Measurements from ENCODE around the gene MS4A4E. TPM values are rescaled to one million over a fixed set of nuclear protein-coding genes. Genes with fewer than 3 reads are reported as not detected.
"Not testable (repeated sequence)": the region's sequence is repeated elsewhere in the genome, so short reads cannot be mapped to it uniquely, and the experiment has no call there.

The MS4A4E gene
- total RNA-seq, 1 experiment from 2014 or later = not detected

DNA sequence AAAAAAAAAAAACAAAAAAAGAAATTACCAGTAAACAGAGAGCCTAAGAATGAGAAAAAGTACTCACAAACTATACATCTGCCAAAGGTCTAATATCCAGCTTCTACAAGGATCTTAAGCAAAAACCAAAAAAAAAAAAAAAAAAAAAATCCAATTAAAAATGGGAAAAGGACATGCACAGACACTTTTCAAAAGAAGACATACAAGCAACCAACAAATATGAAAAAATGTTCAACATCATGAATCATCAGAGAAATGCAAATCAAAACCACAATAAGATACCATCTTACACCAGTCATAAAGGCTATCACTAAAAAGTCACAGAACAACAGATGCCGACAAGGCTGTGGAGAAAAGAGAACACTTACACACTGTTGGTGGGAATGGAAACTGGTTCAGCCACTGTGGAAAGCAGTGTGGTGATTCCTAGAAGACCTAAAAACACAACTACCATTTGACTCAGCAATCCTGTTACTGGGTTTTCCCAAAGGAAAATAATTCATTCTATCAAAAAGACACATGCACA is 78.3 kb downstream of the MS4A4E start:
- no peaks in the 10 kb centered on the region for H3K9me3 ChIP-seq (ENCODE audit: low read length)
- H4K20me1 ChIP-seq (ENCODE audit: insufficient read depth, low read depth, low read length) = no peaks in the 10 kb centered on the region
- no peak overlapping the region for H3K4me2 ChIP-seq (ENCODE audit: low read depth, low read length, poor library complexity, severe bottlenecking)
- no peak overlapping the region for H3K9ac ChIP-seq (ENCODE audit: low read length)
- no peaks in the 10 kb centered on the region for H3K79me2 ChIP-seq (ENCODE audit: low read length)
- no peaks in the 10 kb centered on the region for H3K9me2 ChIP-seq (replicated peaks; ENCODE audit: insufficient read depth, low read length)
- no peak overlapping the region for H3K4me3 ChIP-seq (ENCODE audit: low read length)
- no peaks in the 10 kb centered on the region for H3K27me3 ChIP-seq (ENCODE audit: low read length)
- no peaks in the 10 kb centered on the region for H3K36me3 ChIP-seq (ENCODE audit: insufficient read depth, low read length)
- no peaks in the 10 kb centered on the region for H3K4me1 ChIP-seq (ENCODE audit: low read length)
- no peak overlapping the region for H2AFZ ChIP-seq (ENCODE audit: low read length)
- no peak overlapping the region for H3K27ac ChIP-seq (ENCODE audit: low read length)
- DNase-seq = no peak

DNA sequence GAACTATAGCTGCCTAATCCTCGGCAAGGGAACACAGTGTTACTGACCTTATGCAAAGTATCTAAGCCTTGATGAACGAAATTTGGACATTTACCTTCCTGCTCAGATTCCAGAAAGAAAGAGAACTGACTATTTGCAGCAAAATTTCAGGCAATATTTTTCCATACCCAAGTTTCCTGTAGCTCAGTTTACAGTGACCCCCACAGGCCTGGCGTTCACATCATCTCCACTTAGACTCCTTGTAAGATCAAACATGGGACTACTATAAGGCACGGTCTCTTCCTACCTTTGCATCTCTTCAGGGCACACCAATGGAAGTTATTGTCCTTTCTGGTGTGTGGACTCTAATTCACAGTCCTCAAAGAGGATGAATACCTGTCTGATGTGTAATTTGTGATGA is 81.2 kb downstream of the MS4A4E start:
- Histone ChIP-seq H3K9ac (ENCODE audit: low read length) (no peak overlapping the region), H3K9me3 (ENCODE audit: low read length) (no peaks in the 10 kb centered on the region), H3K4me2 (ENCODE audit: low read depth, low read length, poor library complexity, severe bottlenecking) (no peak overlapping the region), H3K27ac (ENCODE audit: low read length) (no peak overlapping the region), H2AFZ (ENCODE audit: low read length) (no peak overlapping the region), H4K20me1 (ENCODE audit: insufficient read depth, low read depth, low read length) (no peaks in the 10 kb centered on the region), H3K36me3 (ENCODE audit: insufficient read depth, low read length) (no peaks in the 10 kb centered on the region), H3K9me2 (replicated peaks; ENCODE audit: insufficient read depth, low read length) (no peaks in the 10 kb centered on the region), H3K27me3 (ENCODE audit: low read length) (no peaks in the 10 kb centered on the region), H3K4me3 (ENCODE audit: low read length) (no peak overlapping the region), H3K79me2 (ENCODE audit: low read length) (no peaks in the 10 kb centered on the region), H3K4me1 (ENCODE audit: low read length) (no peaks in the 10 kb centered on the region)
- DNase-seq = no peak

DNA sequence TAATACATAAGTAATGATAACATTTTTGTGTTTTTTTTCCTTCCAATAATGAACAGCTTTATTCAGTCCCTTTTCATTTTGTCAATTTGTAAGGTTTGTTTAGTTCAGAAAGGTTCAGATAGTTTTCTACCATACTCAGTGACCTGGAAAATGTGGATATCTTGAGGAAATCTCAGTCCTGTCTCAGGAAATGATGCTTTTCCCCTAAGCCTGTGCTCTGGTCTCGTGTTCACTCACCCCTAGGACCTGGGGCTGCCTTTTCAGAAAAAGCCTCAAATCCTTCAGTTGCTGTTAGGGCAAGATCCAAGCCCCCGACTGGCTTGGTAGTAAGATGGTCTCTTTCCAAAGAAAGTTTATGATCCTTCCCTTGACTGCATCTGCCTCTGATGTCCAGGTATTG is 81.8 kb downstream of the MS4A4E start:
- Histone ChIP-seq H4K20me1 (ENCODE audit: insufficient read depth, low read depth, low read length) (no peaks in the 10 kb centered on the region), H3K9me3 (ENCODE audit: low read length) (no peaks in the 10 kb centered on the region), H3K4me2 (ENCODE audit: low read depth, low read length, poor library complexity, severe bottlenecking) (no peak overlapping the region), H3K4me3 (ENCODE audit: low read length) (no peak overlapping the region), H3K27me3 (ENCODE audit: low read length) (no peaks in the 10 kb centered on the region), H3K36me3 (ENCODE audit: insufficient read depth, low read length) (no peaks in the 10 kb centered on the region), H3K9ac (ENCODE audit: low read length) (no peak overlapping the region), H2AFZ (ENCODE audit: low read length) (no peak overlapping the region), H3K79me2 (ENCODE audit: low read length) (no peaks in the 10 kb centered on the region), H3K9me2 (replicated peaks; ENCODE audit: insufficient read depth, low read length) (no peaks in the 10 kb centered on the region), H3K4me1 (ENCODE audit: low read length) (no peaks in the 10 kb centered on the region), H3K27ac (ENCODE audit: low read length) (no peak overlapping the region)
- DNase-seq = no peak

DNA sequence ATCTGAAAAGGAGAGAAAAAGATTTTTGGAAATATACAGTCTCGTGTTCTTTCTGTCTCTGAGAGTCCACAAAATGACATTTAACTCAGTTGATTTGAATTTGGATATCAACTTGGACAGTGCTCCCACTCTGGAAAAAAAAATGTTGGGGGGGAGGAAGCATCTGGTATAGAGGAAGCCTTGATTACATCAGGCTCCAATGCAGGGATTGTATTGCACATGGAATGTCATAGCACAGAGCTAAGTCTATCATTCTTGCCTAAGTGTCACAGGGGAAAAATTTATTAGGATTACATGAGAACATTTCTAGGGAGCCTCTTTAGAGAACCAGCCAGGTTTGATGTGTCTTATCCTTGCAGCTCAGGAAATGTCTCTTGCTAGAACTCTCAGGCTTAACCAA is 83.1 kb downstream of the MS4A4E start:
- H3K4me2 ChIP-seq (ENCODE audit: low read depth, low read length, poor library complexity, severe bottlenecking) = no peak overlapping the region
- H3K9me2 ChIP-seq (replicated peaks; ENCODE audit: insufficient read depth, low read length) = no peaks in the 10 kb centered on the region
- H3K36me3 ChIP-seq (ENCODE audit: insufficient read depth, low read length) = no peaks in the 10 kb centered on the region
- H3K9ac ChIP-seq (ENCODE audit: low read length) = no peak overlapping the region
- no peak for DNase-seq
- H3K4me3 ChIP-seq (ENCODE audit: low read length) = no peak overlapping the region
- no peaks in the 10 kb centered on the region for H3K4me1 ChIP-seq (ENCODE audit: low read length)
- no peaks in the 10 kb centered on the region for H4K20me1 ChIP-seq (ENCODE audit: insufficient read depth, low read depth, low read length)
- no peaks in the 10 kb centered on the region for H3K79me2 ChIP-seq (ENCODE audit: low read length)
- no peaks in the 10 kb centered on the region for H3K9me3 ChIP-seq (ENCODE audit: low read length)
- H3K27me3 ChIP-seq (ENCODE audit: low read length) = no peaks in the 10 kb centered on the region
- H2AFZ ChIP-seq (ENCODE audit: low read length) = no peak overlapping the region
- no peak overlapping the region for H3K27ac ChIP-seq (ENCODE audit: low read length)

DNA sequence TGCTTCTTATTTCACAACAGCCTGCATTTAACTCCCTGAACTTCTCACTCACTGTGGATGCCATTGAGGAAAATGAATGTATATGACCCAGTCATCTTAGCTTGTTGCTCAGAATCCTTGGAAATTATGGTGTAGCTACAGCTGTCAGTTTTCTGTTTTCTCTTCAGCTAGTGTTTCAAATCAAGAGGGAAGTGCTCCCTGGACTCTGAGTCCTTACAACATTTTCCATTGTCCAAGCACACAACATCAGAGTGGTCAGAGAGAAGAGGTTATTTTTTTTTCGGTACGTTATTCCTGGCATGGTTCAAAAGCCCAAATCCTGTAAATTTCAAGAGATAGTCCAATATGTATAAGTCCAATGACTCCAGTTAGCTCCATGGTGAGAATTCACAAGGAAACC is 83.7 kb downstream of the MS4A4E start:
- no peak overlapping the region for H3K27ac ChIP-seq (ENCODE audit: low read length)
- H3K4me2 ChIP-seq (ENCODE audit: low read depth, low read length, poor library complexity, severe bottlenecking) = no peak overlapping the region
- H3K79me2 ChIP-seq (ENCODE audit: low read length) = no peaks in the 10 kb centered on the region
- no peaks in the 10 kb centered on the region for H3K9me3 ChIP-seq (ENCODE audit: low read length)
- H3K27me3 ChIP-seq (ENCODE audit: low read length) = no peaks in the 10 kb centered on the region
- H3K4me3 ChIP-seq (ENCODE audit: low read length) = no peak overlapping the region
- DNase-seq = no peak
- no peak overlapping the region for H2AFZ ChIP-seq (ENCODE audit: low read length)
- no peaks in the 10 kb centered on the region for H3K9me2 ChIP-seq (replicated peaks; ENCODE audit: insufficient read depth, low read length)
- H4K20me1 ChIP-seq (ENCODE audit: insufficient read depth, low read depth, low read length) = no peaks in the 10 kb centered on the region
- no peaks in the 10 kb centered on the region for H3K4me1 ChIP-seq (ENCODE audit: low read length)
- no peak overlapping the region for H3K9ac ChIP-seq (ENCODE audit: low read length)
- H3K36me3 ChIP-seq (ENCODE audit: insufficient read depth, low read length) = no peaks in the 10 kb centered on the region

DNA sequence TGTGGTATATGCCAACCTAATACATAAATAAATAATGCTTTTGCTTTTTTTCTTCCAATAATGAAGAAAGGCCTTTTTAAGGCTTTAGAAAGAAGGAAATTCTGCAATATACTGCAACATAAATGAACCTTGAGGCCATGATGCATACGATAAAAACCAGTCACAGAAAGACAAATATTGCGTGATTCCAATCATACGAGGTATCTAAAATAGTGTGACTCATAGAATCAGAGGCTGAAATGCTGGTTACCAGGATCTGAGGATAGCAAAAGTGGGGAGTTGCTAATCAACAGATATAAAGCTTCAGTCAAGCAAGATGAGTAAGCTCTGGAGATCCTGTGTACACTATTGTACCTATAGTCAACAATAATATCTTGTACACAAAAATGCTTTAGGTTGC is 84.3 kb downstream of the MS4A4E start:
- Histone ChIP-seq H3K27ac (ENCODE audit: low read length) (no peak overlapping the region), H3K79me2 (ENCODE audit: low read length) (no peaks in the 10 kb centered on the region), H3K36me3 (ENCODE audit: insufficient read depth, low read length) (no peaks in the 10 kb centered on the region), H3K9ac (ENCODE audit: low read length) (no peak overlapping the region), H3K27me3 (ENCODE audit: low read length) (no peaks in the 10 kb centered on the region), H3K9me3 (ENCODE audit: low read length) (no peaks in the 10 kb centered on the region), H2AFZ (ENCODE audit: low read length) (no peak overlapping the region), H3K4me1 (ENCODE audit: low read length) (no peaks in the 10 kb centered on the region), H3K4me2 (ENCODE audit: low read depth, low read length, poor library complexity, severe bottlenecking) (no peak overlapping the region), H3K9me2 (replicated peaks; ENCODE audit: insufficient read depth, low read length) (no peaks in the 10 kb centered on the region), H4K20me1 (ENCODE audit: insufficient read depth, low read depth, low read length) (no peaks in the 10 kb centered on the region), H3K4me3 (ENCODE audit: low read length) (no peak overlapping the region)
- no peak for DNase-seq

DNA sequence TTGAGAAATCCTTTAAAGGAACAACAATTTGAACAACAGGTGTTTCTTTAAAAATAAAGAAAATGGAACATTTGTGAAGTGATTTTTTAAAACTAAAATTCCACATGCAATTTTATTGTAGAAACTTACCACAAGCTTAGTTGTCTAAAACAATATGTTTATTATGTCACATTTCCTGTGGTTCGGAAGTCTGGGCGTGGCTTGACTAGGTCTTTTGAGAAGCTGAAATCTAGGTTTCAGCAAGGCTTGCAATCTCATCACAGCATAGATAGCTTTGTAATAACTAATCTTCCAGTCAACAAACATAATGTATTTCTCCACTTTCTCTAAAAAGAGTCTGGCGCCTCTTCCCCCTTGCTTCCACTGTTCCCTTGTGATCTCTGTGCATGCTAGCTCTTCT is 87.0 kb downstream of the MS4A4E start:
- DNase-seq = no peak

DNA sequence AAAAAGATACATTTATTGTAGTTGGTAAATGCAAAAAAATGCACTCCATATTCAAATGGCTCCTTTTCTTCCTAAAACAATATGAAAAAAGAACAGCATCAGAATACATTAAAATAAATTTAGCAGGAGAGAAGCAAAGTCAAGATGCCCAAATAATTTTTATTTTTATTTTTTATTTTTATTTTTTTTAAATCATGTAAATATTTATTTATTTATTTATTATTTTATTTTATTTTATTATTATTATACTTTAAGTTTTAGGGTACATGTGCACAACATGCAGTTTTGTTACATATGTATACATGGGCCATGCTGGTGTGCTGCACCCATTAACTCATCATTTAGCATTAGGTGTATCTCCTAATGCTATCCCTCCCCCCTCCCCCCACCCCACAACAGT is 90.2 kb downstream of the MS4A4E start:
- not testable (repeated sequence) for DNase-seq; H3K4me1 ChIP-seq (ENCODE audit: low read length); H3K27me3 ChIP-seq (ENCODE audit: low read length); H2AFZ ChIP-seq (ENCODE audit: low read length); H4K20me1 ChIP-seq (ENCODE audit: insufficient read depth, low read depth, low read length); H3K79me2 ChIP-seq (ENCODE audit: low read length); H3K4me3 ChIP-seq (ENCODE audit: low read length); H3K36me3 ChIP-seq (ENCODE audit: insufficient read depth, low read length); H3K9me2 ChIP-seq (replicated peaks; ENCODE audit: insufficient read depth, low read length); H3K9ac ChIP-seq (ENCODE audit: low read length); H3K27ac ChIP-seq (ENCODE audit: low read length); H3K9me3 ChIP-seq (ENCODE audit: low read length); H3K4me2 ChIP-seq (ENCODE audit: low read depth, low read length, poor library complexity, severe bottlenecking)

More for the DNA sequence above, 87.0 kb downstream of the MS4A4E start:
- H3K79me2 ChIP-seq (ENCODE audit: low read length) = no peaks in the 10 kb centered on the region
- H3K27me3 ChIP-seq (ENCODE audit: low read length) = no peaks in the 10 kb centered on the region
- no peaks in the 10 kb centered on the region for H3K9me3 ChIP-seq (ENCODE audit: low read length)
- no peaks in the 10 kb centered on the region for H4K20me1 ChIP-seq (ENCODE audit: insufficient read depth, low read depth, low read length)
- H3K36me3 ChIP-seq (ENCODE audit: insufficient read depth, low read length) = no peaks in the 10 kb centered on the region
- H2AFZ ChIP-seq (ENCODE audit: low read length) = no peak overlapping the region
- no peak overlapping the region for H3K4me3 ChIP-seq (ENCODE audit: low read length)
- no peaks in the 10 kb centered on the region for H3K9me2 ChIP-seq (replicated peaks; ENCODE audit: insufficient read depth, low read length)
- H3K27ac ChIP-seq (ENCODE audit: low read length) = no peak overlapping the region
- H3K4me2 ChIP-seq (ENCODE audit: low read depth, low read length, poor library complexity, severe bottlenecking) = no peak overlapping the region
- H3K9ac ChIP-seq (ENCODE audit: low read length) = no peak overlapping the region
- H3K4me1 ChIP-seq (ENCODE audit: low read length) = no peaks in the 10 kb centered on the region

DNA sequence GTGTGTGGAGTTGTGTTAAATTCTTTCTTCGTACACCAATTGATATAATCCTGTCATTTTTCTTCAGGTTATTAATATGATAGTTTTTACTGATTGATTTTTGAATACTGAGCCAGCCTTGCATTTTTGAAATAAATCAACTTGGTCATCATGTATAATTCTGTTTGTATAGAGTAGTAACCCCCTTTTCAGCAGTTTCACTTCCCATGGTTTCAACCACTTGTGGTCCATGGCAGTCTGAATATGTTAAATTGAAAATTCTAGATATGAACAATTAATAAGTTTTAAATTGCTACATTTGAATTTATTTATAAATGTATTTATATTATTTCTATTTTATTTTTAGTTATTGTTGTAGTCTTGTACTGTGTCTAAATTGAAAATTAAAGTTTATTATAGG is 92.7 kb downstream of the MS4A4E start:
- no peaks in the 10 kb centered on the region for H3K79me2 ChIP-seq (ENCODE audit: low read length)
- no peak overlapping the region for H3K4me2 ChIP-seq (ENCODE audit: low read depth, low read length, poor library complexity, severe bottlenecking)
- no peak for DNase-seq
- H3K9me3 ChIP-seq (ENCODE audit: low read length) = no peaks in the 10 kb centered on the region
- H3K36me3 ChIP-seq (ENCODE audit: insufficient read depth, low read length) = no peaks in the 10 kb centered on the region
- no peaks in the 10 kb centered on the region for H3K27me3 ChIP-seq (ENCODE audit: low read length)
- H3K9ac ChIP-seq (ENCODE audit: low read length) = no peak overlapping the region
- H3K4me1 ChIP-seq (ENCODE audit: low read length) = no peaks in the 10 kb centered on the region
- H2AFZ ChIP-seq (ENCODE audit: low read length) = no peak overlapping the region
- H3K9me2 ChIP-seq (replicated peaks; ENCODE audit: insufficient read depth, low read length) = no peaks in the 10 kb centered on the region
- H4K20me1 ChIP-seq (ENCODE audit: insufficient read depth, low read depth, low read length) = no peaks in the 10 kb centered on the region
- H3K4me3 ChIP-seq (ENCODE audit: low read length) = no peak overlapping the region
- no peak overlapping the region for H3K27ac ChIP-seq (ENCODE audit: low read length)

Measured in Karpas-422 (cell line).